Measurements from ENCODE around the gene SIRT4. TPM values are rescaled to one million over a fixed set of nuclear protein-coding genes. Genes with fewer than 3 reads are reported as not detected.

SIRT4 gene
- total RNA-seq, 1 experiment from 2014 or later, result 2.8 TPM

- peak overlapping the region; percentile 85 for H3K4me2 ChIP-seq (ENCODE audit: low read length)
- ATAC-seq (no peak), DNase-seq (ENCODE audit: low read depth, low spot score) (no peak)
- no peaks in the 10 kb centered on the region for H3K27me3 ChIP-seq (ENCODE audit: insufficient read depth, low read length)
- no peak overlapping the region for H2AFZ ChIP-seq (ENCODE audit: low read depth, low read length, poor library complexity, severe bottlenecking)
- RAD21 ChIA-PET (ENCODE audit: low non-redundant PET in 1 of 2, low total read pairs in 2 of 2, uncharacterized antibody in 2 of 2, unreplicated experiment in 2 of 2), result interaction anchor here (4.4 to 6.5 kb wide), 2 partner anchors 34 to 35 kb away, joined by 33 to 62 read pairs; no protein-coding TSS in a partner anchor
- peak overlapping the region; percentile 93 for H3K27ac ChIP-seq (ENCODE audit: low read depth, low read length)
- H3K4me1 ChIP-seq (ENCODE audit: control insufficient read depth in 1 of 2, insufficient read depth in 2 of 2, low read length in 2 of 2), result peaks cover 45 to 68% of the 10 kb centered on the region in 2 experiments
- BruUV-seq (replicated peaks), result no TSS peak
- POLR2A ChIA-PET, result interaction anchor here (2.8 to 8.6 kb wide), 4 partner anchors 16 to 62 kb away, joined by 19 to 123 read pairs (median 72); partner anchors contain the start of genes RNU4-1, RNU4-2 and RPLP0
- peaks cover 0 to 7% of the 10 kb centered on the region in 2 experiments; a peak in 1 of 4 replicates for H3K36me3 ChIP-seq (ENCODE audit: control insufficient read depth in 1 of 2, insufficient read depth in 2 of 2, low read length in 2 of 2)
- CTCF ChIA-PET, result interaction anchor here (8.7 kb wide), 1 partner anchor 34 kb away, joined by 181 read pairs; no protein-coding TSS in a partner anchor
- no peaks in the 10 kb centered on the region for H3K9me2 ChIP-seq (ENCODE audit: insufficient read depth)
- TF ChIP-seq YY1 (IDR thresholded peaks at IDR 0.05; ENCODE audit: extremely low read depth, insufficient replicate concordance, low read depth, low read length) (no peak), ZBTB33 (IDR thresholded peaks at IDR 0.05; ENCODE audit: extremely low read depth, insufficient replicate concordance, low read length) (no peak)
- peaks cover 67% of the 10 kb centered on the region for H3K79me2 ChIP-seq (ENCODE audit: insufficient read depth, low read length)
- peak overlapping the region; percentile 89 for H3K9ac ChIP-seq (ENCODE audit: low read length)
- intact Hi-C loops (cut with micrococcal nuclease), result no loop called here
- no peaks in the 10 kb centered on the region for H4K20me1 ChIP-seq (ENCODE audit: insufficient read depth)
- H3K9me3 ChIP-seq (ENCODE audit: control insufficient read depth in 1 of 2, insufficient read depth in 1 of 2, low read depth in 1 of 2, low read length in 2 of 2), result no peaks in the 10 kb centered on the region
- peak overlapping the region; percentile 66 to 85 for H3K4me3 ChIP-seq (replicated peaks in 1 of 2; ENCODE audit: low read depth in 1 of 2, low read length in 2 of 2)
Observed at GRCh38 chr12:120263748-120264085, 38.4 kb upstream of the SIRT4 start.

GRCh38 chr12:120264086-120264903 is 37.8 kb upstream of the SIRT4 start:
- Histone ChIP-seq H3K27ac (ENCODE audit: low read depth, low read length) (peak overlapping the region; percentile 93), H3K79me2 (ENCODE audit: insufficient read depth, low read length) (peaks cover 61% of the 10 kb centered on the region), H3K9ac (ENCODE audit: low read length) (peak overlapping the region; percentile 89), H3K27me3 (ENCODE audit: insufficient read depth, low read length) (no peaks in the 10 kb centered on the region), H3K9me3 (ENCODE audit: control insufficient read depth in 1 of 2, insufficient read depth in 1 of 2, low read depth in 1 of 2, low read length in 2 of 2) (no peaks in the 10 kb centered on the region), H3K9me2 (ENCODE audit: insufficient read depth) (no peaks in the 10 kb centered on the region), H3K36me3 (ENCODE audit: control insufficient read depth in 1 of 2, insufficient read depth in 2 of 2, low read length in 2 of 2) (peaks cover 0 to 7% of the 10 kb centered on the region in 2 experiments; a peak in 1 of 4 replicates), H3K4me2 (ENCODE audit: low read length) (peak overlapping the region; percentile 85), H2AFZ (ENCODE audit: low read depth, low read length, poor library complexity, severe bottlenecking) (no peak overlapping the region), H3K4me1 (ENCODE audit: control insufficient read depth in 1 of 2, insufficient read depth in 2 of 2, low read length in 2 of 2) (peaks cover 44 to 67% of the 10 kb centered on the region in 2 experiments), H3K4me3 (replicated peaks in 1 of 2; ENCODE audit: low read depth in 1 of 2, low read length in 2 of 2) (peak overlapping the region; percentile 66 to 85), H4K20me1 (ENCODE audit: insufficient read depth) (no peaks in the 10 kb centered on the region)
- POLR2A ChIA-PET, result interaction anchor here (3.8 to 8.6 kb wide), 3 partner anchors 27 to 63 kb away, joined by 31 to 123 read pairs (median 112); partner anchors contain the start of genes RNU4-1, RNU4-2 and RPLP0
- TF ChIP-seq EZH2 (IDR thresholded peaks at IDR 0.05) (no peak), ATF3 (IDR thresholded peaks at IDR 0.05) (no peak), ZBTB33 (IDR thresholded peaks at IDR 0.05; ENCODE audit: extremely low read depth, insufficient replicate concordance, low read length) (no peak), FOSL1 (IDR thresholded peaks at IDR 0.05; ENCODE audit: low read depth) (no peak), CBX3 (IDR thresholded peaks at IDR 0.05; ENCODE audit: low read depth) (no peak), SP1 (IDR thresholded peaks at IDR 0.05; ENCODE audit: low read depth) (no peak), ZNF274 (IDR thresholded peaks at IDR 0.05; ENCODE audit: low read depth, low read length) (no peak), POLR2A (IDR thresholded peaks at IDR 0.05; ENCODE audit: borderline replicate concordance, extremely low read depth, insufficient read depth, insufficient read length) (no peak), SRF (IDR thresholded peaks at IDR 0.05; ENCODE audit: low read depth) (no peak), ELF1 (IDR thresholded peaks at IDR 0.05; ENCODE audit: borderline replicate concordance, low read depth) (no peak), POLR2AphosphoS5 (IDR thresholded peaks at IDR 0.05; ENCODE audit: low read depth, low read length) (no peak)
- CTCF ChIA-PET, result interaction anchor here (1.1 to 8.7 kb wide), 3 partner anchors 35 to 68 kb away, joined by 3 to 181 read pairs (median 6); no protein-coding TSS in a partner anchor
- RAD21 ChIA-PET (ENCODE audit: low non-redundant PET in 1 of 2, low total read pairs in 2 of 2, uncharacterized antibody in 2 of 2, unreplicated experiment in 2 of 2), result interaction anchor here (0.6 to 6.5 kb wide), 3 partner anchors 34 to 44 kb away, joined by 3 to 62 read pairs (median 33); no protein-coding TSS in a partner anchor
- DNase-seq (ENCODE audit: low read depth, low spot score) (no peak), ATAC-seq (no peak)
- intact Hi-C loops (cut with micrococcal nuclease), result no loop called here
- BruUV-seq (replicated peaks), result no TSS peak

All from HCT116 (cell line).